GM18907 (cell line): ENCODE results near the gene ITGA11.

Source experiments
- ATAC-seq: cut with Tn5 transposase; IDR thresholded peaks from one replicate; pipeline ENCODE4 v1.9.1; 2021; ENCODE audit warnings: mild to moderate bottlenecking, moderate library complexity; ENCODE audit not compliant: unreplicated experiment

ITGA11 gene

GRCh38 chr15:68413363-68414205 lies 18.4 kb downstream of the ITGA11 start:
- no peak for ATAC-seq

DNA sequence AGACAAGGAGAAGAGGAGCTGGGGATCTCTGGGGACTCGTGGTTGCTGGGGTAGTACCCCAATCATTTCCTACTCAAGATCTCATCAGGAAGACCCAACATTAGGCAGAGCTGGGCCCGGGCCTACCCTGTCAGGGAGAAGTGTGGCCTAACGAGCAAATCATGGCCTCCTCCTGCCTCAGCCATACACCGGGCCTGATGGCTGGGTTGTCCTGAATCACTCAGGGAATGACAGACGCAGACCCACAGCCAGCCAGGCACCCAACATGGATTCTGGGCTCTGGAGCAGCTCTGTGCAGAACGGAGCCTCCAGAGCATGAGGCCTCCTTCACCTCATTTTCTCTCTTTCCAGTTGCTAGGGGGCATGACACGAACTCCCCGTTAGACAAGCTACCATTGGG lies 19.7 kb downstream of the ITGA11 start:
- no peak for ATAC-seq

- no peak for ATAC-seq
Observed at GRCh38 chr15:68411735-68412134, 20.2 kb downstream of the ITGA11 start.

- no peak for ATAC-seq
Observed at GRCh38 chr15:68411343-68411675, 20.7 kb downstream of the ITGA11 start.

DNA sequence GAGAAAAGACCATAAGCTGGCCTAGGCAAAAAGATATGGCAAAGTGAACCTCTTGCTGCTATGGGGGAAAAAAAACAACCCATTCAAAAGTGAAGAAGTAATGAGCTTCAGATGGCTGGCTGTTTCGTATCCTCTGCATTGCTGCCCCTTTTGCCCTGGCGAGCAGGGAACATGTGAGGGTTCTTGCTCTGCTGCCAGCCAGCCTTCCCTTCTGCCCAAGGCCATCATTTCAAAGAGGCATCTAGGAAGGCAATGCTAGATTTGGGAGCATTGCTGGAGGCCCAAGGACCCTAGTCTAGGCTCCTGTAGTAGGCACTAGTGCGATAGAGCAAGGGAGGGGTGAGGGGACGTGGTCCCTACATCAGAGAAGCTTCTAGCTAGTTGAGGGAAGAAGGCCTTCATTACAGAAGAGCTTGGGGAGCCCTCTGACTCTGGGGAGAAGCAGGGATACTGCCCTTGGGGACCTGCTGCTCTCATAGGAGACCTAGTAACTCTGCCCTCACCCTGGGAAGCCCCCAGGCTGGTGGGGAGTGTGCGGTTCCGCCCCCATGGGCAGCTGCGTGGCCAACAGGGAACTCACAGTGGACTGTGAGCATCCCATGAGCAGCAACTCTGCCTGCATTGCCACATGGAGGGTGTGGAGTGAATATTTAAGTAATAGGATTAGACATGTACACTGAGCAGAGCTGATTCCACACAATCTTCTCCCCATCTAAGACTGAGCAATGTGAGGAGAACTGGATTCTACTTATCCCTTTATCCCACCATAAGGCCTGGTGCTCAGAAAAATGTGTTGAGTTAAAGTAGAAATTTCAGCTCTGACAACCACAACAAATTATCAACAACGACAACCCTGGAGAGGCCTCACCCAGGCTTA lies 21.3 kb downstream of the ITGA11 start:
- no peak for ATAC-seq

DNA sequence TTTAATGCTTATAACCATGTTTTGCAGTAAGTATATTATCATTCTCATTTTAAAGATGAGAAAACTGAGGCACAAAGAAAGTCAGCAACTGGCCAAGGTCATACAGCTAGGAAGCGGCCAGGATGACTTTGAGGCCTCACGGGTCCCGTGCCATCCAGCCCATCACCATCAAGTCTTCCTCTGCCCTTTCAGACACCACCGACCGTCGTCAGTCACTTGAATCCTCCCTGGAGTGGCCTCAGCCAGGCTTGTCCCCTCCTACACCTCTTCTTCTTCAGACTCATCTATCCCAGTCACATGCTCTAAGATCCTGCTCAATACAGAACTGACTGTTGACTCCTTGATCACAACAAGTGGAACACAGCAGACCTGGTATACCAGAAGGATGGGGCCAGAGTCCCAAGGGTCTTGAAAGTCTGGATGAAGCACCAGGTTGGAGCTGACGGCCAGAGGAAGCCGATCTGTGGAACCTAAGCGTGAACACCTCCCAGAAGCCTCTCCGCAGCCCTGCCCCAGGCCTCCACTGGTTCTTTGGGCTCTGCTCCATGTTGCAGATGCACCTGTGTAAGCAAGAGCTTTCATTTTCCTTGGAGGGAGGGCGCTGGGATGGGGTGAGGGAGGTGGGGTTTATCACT lies 22.1 kb downstream of the ITGA11 start:
- ATAC-seq = no peak

- no peak for ATAC-seq
Observed at GRCh38 chr15:68408971-68409370, 23.0 kb downstream of the ITGA11 start.

- no peak for ATAC-seq
Observed at GRCh38 chr15:68407886-68408881, 23.8 kb downstream of the ITGA11 start.

GRCh38 chr15:68407141-68407885 lies 24.6 kb downstream of the ITGA11 start:
- no peak for ATAC-seq

DNA sequence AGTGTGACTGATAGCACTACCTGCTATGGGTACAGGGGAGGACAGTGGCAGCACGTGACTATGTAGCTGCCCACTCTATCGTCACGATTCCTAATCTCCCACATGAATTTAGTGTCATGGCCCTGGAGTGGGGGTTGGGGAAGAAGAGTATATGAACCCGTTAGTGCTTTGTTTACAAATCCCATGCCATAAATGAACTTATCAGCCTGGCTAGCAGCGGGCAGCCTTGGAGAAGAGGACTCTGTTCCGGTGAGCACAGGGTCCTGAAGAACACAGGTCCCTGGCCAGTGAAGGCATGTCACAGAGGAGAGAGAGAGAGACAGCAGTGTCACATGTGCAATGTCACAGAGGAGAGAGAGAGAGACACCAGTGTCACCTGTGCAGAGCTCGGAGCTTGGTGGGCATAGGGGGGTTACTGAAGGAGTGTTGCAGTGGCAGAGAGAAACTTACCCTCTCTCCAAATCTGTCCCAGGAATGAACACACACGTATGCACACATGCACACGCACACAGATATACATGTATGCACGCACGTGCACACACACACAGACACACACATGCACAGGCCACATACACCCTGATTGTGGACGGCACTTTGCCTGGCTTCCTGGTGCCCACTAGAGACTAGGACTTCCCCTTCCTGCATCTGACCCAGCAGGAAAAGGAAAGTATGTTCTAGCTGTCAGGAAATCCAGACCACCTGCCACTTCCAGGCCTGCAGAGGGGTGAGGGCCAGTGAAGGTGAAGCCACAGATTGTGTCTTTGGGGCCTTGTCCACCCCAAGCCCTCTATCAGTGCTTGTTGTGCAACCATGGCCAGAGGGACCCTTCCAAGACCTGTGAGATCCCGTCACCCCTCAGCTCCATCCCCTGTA lies 26.3 kb downstream of the ITGA11 start:
- ATAC-seq = no peak

- ATAC-seq = no peak
Observed at GRCh38 chr15:68404056-68404798, 27.7 kb downstream of the ITGA11 start.

DNA sequence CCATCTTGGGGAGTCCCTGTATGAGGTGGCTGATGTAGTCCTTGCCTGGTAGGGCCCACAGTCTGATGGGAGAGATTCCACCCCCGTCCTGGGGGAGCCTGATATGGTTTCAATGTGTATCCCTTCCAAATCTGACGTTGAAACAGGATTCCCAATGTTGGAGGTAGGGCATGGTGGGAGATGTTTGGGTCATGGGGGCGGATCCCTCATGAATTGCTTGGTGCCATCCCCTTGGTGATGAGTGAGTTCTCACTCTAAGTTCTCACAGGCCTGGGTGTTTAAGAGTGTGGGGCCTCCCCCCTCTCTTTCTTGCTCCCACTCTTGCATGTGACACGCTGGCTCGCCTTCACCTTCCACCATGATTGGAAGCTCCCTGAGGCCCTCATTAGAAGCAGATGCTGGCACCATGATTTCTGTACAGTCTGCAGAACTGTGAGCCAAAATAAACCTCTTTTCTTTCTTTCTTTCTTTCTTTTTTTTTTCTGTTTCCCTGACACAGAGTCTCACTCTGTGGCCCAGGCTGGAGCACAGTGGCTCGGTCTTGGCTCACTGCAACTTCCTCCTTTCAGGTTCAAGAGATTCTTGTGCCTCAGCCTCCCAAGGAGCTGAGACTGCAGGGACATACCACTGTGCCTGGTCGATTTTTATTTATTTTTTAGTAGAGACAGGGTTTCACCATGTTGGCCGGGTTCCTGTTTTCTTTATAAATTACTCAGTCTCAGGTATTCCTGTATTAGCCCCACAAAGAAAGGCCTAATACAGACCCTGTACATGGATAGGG lies 28.6 kb downstream of the ITGA11 start:
- no peak for ATAC-seq

DNA sequence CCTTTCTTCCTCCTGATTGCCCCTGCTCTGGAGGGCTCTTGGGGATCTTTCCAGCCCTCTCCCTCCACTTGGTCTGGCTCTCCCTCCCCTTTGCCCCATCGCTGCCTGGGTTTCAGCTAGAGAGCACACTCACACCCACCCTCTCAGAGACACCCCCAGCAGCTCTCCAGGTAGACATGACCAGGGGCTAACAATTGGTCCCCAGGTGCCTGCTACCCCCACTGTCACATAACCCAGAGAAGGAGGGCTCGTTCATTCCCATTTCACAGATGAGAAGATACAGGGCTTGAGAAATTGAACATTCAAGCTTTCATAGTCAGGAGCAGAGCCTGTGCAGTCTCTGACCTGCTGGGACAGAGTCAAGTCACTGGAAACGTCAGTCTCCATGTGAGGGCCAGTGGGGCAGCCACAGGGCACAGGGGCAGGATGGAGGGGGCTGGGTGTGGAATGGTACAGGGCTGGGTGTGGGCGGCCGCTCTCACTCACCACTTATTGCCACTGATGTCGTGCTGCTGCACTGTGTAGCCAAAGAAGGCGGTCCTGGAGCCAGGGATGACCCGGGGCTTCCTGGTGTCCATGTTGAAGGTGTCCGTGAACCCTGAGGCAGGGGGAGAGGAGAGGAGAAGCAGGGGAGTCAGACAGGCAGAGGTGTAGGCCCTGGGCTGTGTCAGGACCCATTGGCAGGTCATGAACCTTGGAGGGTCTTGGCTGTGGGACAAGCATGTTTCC lies 29.4 kb downstream of the ITGA11 start:
- ATAC-seq = no peak

- no peak for ATAC-seq
Observed at GRCh38 chr15:68401496-68402431, 30.2 kb downstream of the ITGA11 start.

- ATAC-seq = no peak
Observed at GRCh38 chr15:68400066-68400456, 31.9 kb downstream of the ITGA11 start.
